Measurements from ENCODE around the gene KDM6A.
"Not testable (repeated sequence)": the region's sequence is repeated elsewhere in the genome, so short reads cannot be mapped to it uniquely, and the experiment has no call there.

KDM6A gene

GRCh38 chrX:44996277-44996676, 123.3 kb downstream of the KDM6A start:
- Histone ChIP-seq H3K36me3 (ENCODE audit: control insufficient read depth in 1 of 2, insufficient read depth in 2 of 2, low read length in 2 of 2) (no peaks in the 10 kb centered on the region), H3K4me3 (ENCODE audit: low read depth in 1 of 2, low read length in 2 of 2) (no peak overlapping the region), H3K9me3 (ENCODE audit: control insufficient read depth in 1 of 2, low read length in 2 of 2) (no peaks in the 10 kb centered on the region), H3K27me3 (ENCODE audit: low read depth, low read length) (no peaks in the 10 kb centered on the region), H3K4me1 (ENCODE audit: control insufficient read depth in 1 of 2, insufficient read depth in 2 of 2, low read length in 2 of 2) (peaks cover 0 to 10% of the 10 kb centered on the region in 2 donors), H3K27ac (ENCODE audit: low read length) (no peak overlapping the region)

GRCh38 chrX:44997282-44997812, 124.4 kb downstream of the KDM6A start:
- no peak overlapping the region for H3K27ac ChIP-seq (ENCODE audit: low read length)
- no peaks in the 10 kb centered on the region for H3K27me3 ChIP-seq (ENCODE audit: low read depth, low read length)
- H3K9me3 ChIP-seq (ENCODE audit: control insufficient read depth in 1 of 2, low read length in 2 of 2), result no peaks in the 10 kb centered on the region
- H3K36me3 ChIP-seq (ENCODE audit: control insufficient read depth in 1 of 2, insufficient read depth in 2 of 2, low read length in 2 of 2), result no peaks in the 10 kb centered on the region
- H3K4me3 ChIP-seq (ENCODE audit: low read depth in 1 of 2, low read length in 2 of 2), result no peak overlapping the region
- H3K4me1 ChIP-seq (ENCODE audit: control insufficient read depth in 1 of 2, insufficient read depth in 2 of 2, low read length in 2 of 2), result peaks cover 0 to 10% of the 10 kb centered on the region in 2 donors

GRCh38 chrX:44997888-44998287, 124.9 kb downstream of the KDM6A start:
- Histone ChIP-seq H3K36me3 (ENCODE audit: control insufficient read depth in 1 of 2, insufficient read depth in 2 of 2, low read length in 2 of 2) (no peaks in the 10 kb centered on the region), H3K27ac (ENCODE audit: low read length) (no peak overlapping the region), H3K4me3 (ENCODE audit: low read depth in 1 of 2, low read length in 2 of 2) (no peak overlapping the region), H3K4me1 (ENCODE audit: control insufficient read depth in 1 of 2, insufficient read depth in 2 of 2, low read length in 2 of 2) (peaks cover 0 to 10% of the 10 kb centered on the region in 2 donors), H3K27me3 (ENCODE audit: low read depth, low read length) (no peaks in the 10 kb centered on the region), H3K9me3 (ENCODE audit: control insufficient read depth in 1 of 2, low read length in 2 of 2) (no peaks in the 10 kb centered on the region)

GRCh38 chrX:44999237-44999636, 126.2 kb downstream of the KDM6A start:
- H3K4me3 ChIP-seq (ENCODE audit: low read depth in 1 of 2, low read length in 2 of 2); H3K9me3 ChIP-seq (ENCODE audit: control insufficient read depth in 1 of 2, low read length in 2 of 2); H3K27me3 ChIP-seq (ENCODE audit: low read depth, low read length); H3K4me1 ChIP-seq (ENCODE audit: control insufficient read depth in 1 of 2, insufficient read depth in 2 of 2, low read length in 2 of 2); H3K27ac ChIP-seq (ENCODE audit: low read length); H3K36me3 ChIP-seq (ENCODE audit: control insufficient read depth in 1 of 2, insufficient read depth in 2 of 2, low read length in 2 of 2): not testable (repeated sequence)

- not testable (repeated sequence) for H3K4me3 ChIP-seq (ENCODE audit: low read depth in 1 of 2, low read length in 2 of 2); H3K27ac ChIP-seq (ENCODE audit: low read length); H3K36me3 ChIP-seq (ENCODE audit: control insufficient read depth in 1 of 2, insufficient read depth in 2 of 2, low read length in 2 of 2); H3K4me1 ChIP-seq (ENCODE audit: control insufficient read depth in 1 of 2, insufficient read depth in 2 of 2, low read length in 2 of 2); H3K27me3 ChIP-seq (ENCODE audit: low read depth, low read length); H3K9me3 ChIP-seq (ENCODE audit: control insufficient read depth in 1 of 2, low read length in 2 of 2)
Measured at GRCh38 chrX:44999872-45000271, 126.9 kb downstream of the KDM6A start.

- Histone ChIP-seq H3K4me1 (ENCODE audit: control insufficient read depth in 1 of 2, insufficient read depth in 2 of 2, low read length in 2 of 2) (peaks cover 0 to 10% of the 10 kb centered on the region in 2 donors), H3K4me3 (ENCODE audit: low read depth in 1 of 2, low read length in 2 of 2) (no peak overlapping the region), H3K9me3 (ENCODE audit: control insufficient read depth in 1 of 2, low read length in 2 of 2) (no peaks in the 10 kb centered on the region), H3K27me3 (ENCODE audit: low read depth, low read length) (no peaks in the 10 kb centered on the region), H3K36me3 (ENCODE audit: control insufficient read depth in 1 of 2, insufficient read depth in 2 of 2, low read length in 2 of 2) (no peaks in the 10 kb centered on the region), H3K27ac (ENCODE audit: low read length) (no peak overlapping the region)
Measured at GRCh38 chrX:45001048-45001447, 128.1 kb downstream of the KDM6A start.

- Histone ChIP-seq H3K27me3 (ENCODE audit: low read depth, low read length) (no peaks in the 10 kb centered on the region), H3K36me3 (ENCODE audit: control insufficient read depth in 1 of 2, insufficient read depth in 2 of 2, low read length in 2 of 2) (no peaks in the 10 kb centered on the region), H3K4me3 (ENCODE audit: low read depth in 1 of 2, low read length in 2 of 2) (no peak overlapping the region), H3K9me3 (ENCODE audit: control insufficient read depth in 1 of 2, low read length in 2 of 2) (no peaks in the 10 kb centered on the region), H3K4me1 (ENCODE audit: control insufficient read depth in 1 of 2, insufficient read depth in 2 of 2, low read length in 2 of 2) (peaks cover 0 to 3% of the 10 kb centered on the region in 2 donors), H3K27ac (ENCODE audit: low read length) (no peak overlapping the region)
Measured at GRCh38 chrX:45003085-45003484, 130.1 kb downstream of the KDM6A start.

GRCh38 chrX:45006002-45006800, 133.2 kb downstream of the KDM6A start:
- no peak overlapping the region for H3K4me3 ChIP-seq (ENCODE audit: low read depth in 1 of 2, low read length in 2 of 2)
- no peak overlapping the region for H3K27ac ChIP-seq (ENCODE audit: low read length)

GRCh38 chrX:45007598-45007997, 134.6 kb downstream of the KDM6A start:
- H3K4me3 ChIP-seq (ENCODE audit: low read depth in 1 of 2, low read length in 2 of 2), result no peak overlapping the region
- H3K4me1 ChIP-seq (ENCODE audit: control insufficient read depth in 1 of 2, insufficient read depth in 2 of 2, low read length in 2 of 2), result no peaks in the 10 kb centered on the region
- H3K36me3 ChIP-seq (ENCODE audit: control insufficient read depth in 1 of 2, insufficient read depth in 2 of 2, low read length in 2 of 2), result no peaks in the 10 kb centered on the region
- no peaks in the 10 kb centered on the region for H3K9me3 ChIP-seq (ENCODE audit: control insufficient read depth in 1 of 2, low read length in 2 of 2)
- no peak overlapping the region for H3K27ac ChIP-seq (ENCODE audit: low read length)
- no peaks in the 10 kb centered on the region for H3K27me3 ChIP-seq (ENCODE audit: low read depth, low read length)

More at GRCh38 chrX:45006002-45006800, 133.2 kb downstream of the KDM6A start:
- H3K27me3 ChIP-seq (ENCODE audit: low read depth, low read length), result no peaks in the 10 kb centered on the region
- H3K9me3 ChIP-seq (ENCODE audit: control insufficient read depth in 1 of 2, low read length in 2 of 2), result no peaks in the 10 kb centered on the region
- no peaks in the 10 kb centered on the region for H3K36me3 ChIP-seq (ENCODE audit: control insufficient read depth in 1 of 2, insufficient read depth in 2 of 2, low read length in 2 of 2)
- H3K4me1 ChIP-seq (ENCODE audit: control insufficient read depth in 1 of 2, insufficient read depth in 2 of 2, low read length in 2 of 2), result no peaks in the 10 kb centered on the region

GRCh38 chrX:45009371-45010000, 136.5 kb downstream of the KDM6A start:
- Histone ChIP-seq H3K9me3 (ENCODE audit: control insufficient read depth in 1 of 2, low read length in 2 of 2) (no peaks in the 10 kb centered on the region), H3K4me1 (ENCODE audit: control insufficient read depth in 1 of 2, insufficient read depth in 2 of 2, low read length in 2 of 2) (no peaks in the 10 kb centered on the region), H3K36me3 (ENCODE audit: control insufficient read depth in 1 of 2, insufficient read depth in 2 of 2, low read length in 2 of 2) (no peaks in the 10 kb centered on the region), H3K27ac (ENCODE audit: low read length) (no peak overlapping the region), H3K4me3 (ENCODE audit: low read depth in 1 of 2, low read length in 2 of 2) (no peak overlapping the region), H3K27me3 (ENCODE audit: low read depth, low read length) (no peaks in the 10 kb centered on the region)

GRCh38 chrX:45011131-45011530, 138.1 kb downstream of the KDM6A start:
- Histone ChIP-seq H3K4me3 (ENCODE audit: low read depth in 1 of 2, low read length in 2 of 2) (no peak overlapping the region), H3K9me3 (ENCODE audit: control insufficient read depth in 1 of 2, low read length in 2 of 2) (no peaks in the 10 kb centered on the region), H3K27ac (ENCODE audit: low read length) (no peak overlapping the region), H3K27me3 (ENCODE audit: low read depth, low read length) (no peaks in the 10 kb centered on the region), H3K36me3 (ENCODE audit: control insufficient read depth in 1 of 2, insufficient read depth in 2 of 2, low read length in 2 of 2) (no peaks in the 10 kb centered on the region), H3K4me1 (ENCODE audit: control insufficient read depth in 1 of 2, insufficient read depth in 2 of 2, low read length in 2 of 2) (no peaks in the 10 kb centered on the region)

Measured in muscle layer of duodenum (tissue), 2 donors.